ENCODE measurements around the gene IMPA2. TPM values are rescaled to one million over a fixed set of nuclear protein-coding genes. Genes with fewer than 3 reads are reported as not detected.

Gene IMPA2
- total and polyA plus RNA-seq, 2 of the 13 experiments (the other 11 are each of a cell fraction or from before 2014, with no cell fraction given): 37.8 to 71.8 TPM

DNA sequence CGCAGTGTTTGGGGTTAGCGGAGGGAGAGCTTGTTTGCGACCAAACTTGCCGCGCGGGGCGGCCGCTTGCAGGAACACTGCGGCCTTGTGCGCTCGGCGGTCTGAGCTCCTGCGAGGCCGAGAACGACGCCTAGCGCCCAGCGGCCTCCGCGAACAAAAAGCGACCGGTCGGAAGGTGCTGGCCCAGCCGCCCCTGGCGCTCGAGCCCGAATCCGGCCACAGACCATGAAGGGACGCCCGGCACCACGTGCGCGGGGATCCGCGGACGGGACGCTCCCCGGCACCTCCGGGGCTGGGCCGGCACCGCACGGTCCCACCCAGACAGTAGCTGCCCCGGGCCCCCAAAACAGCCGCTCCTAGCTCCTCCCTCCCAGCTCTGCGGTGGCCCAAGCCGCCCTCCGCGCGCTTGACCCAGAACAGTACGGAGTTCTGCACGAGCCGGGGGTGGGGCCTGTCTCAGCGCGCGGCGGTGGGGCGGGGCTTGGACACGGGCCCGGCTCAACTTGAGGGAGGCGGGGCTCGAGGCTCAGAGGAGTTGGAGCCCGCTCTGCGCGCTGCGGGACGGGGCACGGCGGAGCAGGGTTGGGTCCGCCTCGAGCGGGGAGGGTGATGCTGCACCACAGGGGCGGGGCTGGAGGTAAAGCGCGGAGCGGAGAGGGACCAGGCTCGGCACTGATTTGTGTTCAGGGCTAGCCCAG lies 664 bp upstream of the IMPA2 start (continued):
- TF ChIP-seq PCBP2 (optimal IDR thresholded peaks at IDR 0.05; ENCODE audit: low read depth, low read length, poor library complexity, severe bottlenecking) (no peak), MAFG (CRISPR knock-in tag; IDR thresholded peaks at IDR 0.05) (no peak), ZNF275 (CRISPR knock-in tag; IDR thresholded peaks at IDR 0.05; ENCODE audit: borderline replicate concordance) (peak; percentile 92; the same call in 1 of the 2 replicates), CBX1 (IDR thresholded peaks at IDR 0.05; ENCODE audit: low read depth) (no peak), CCAR2 (optimal IDR thresholded peaks at IDR 0.05; ENCODE audit: low read depth, low read length) (no peak), ZNF570 (CRISPR knock-in tag; IDR thresholded peaks at IDR 0.05; ENCODE audit: borderline replicate concordance) (no peak), MAFK (conservative IDR thresholded peaks at IDR 0.05 in 1 of 2, IDR thresholded peaks at IDR 0.05 in 1 of 2; ENCODE audit: low read length in 2 of 2) (no peak), REPIN1 (CRISPR knock-in tag; IDR thresholded peaks at IDR 0.05; ENCODE audit: borderline replicate concordance, low read depth) (peak; percentile 68), ZBTB33 (CRISPR knock-in tag; IDR thresholded peaks at IDR 0.05) (no peak; the same call in 1 of the 2 replicates), ZNF230 (CRISPR knock-in tag; IDR thresholded peaks at IDR 0.05) (peak; percentile 92; the same call in 1 of the 2 replicates), U2AF2 (IDR thresholded peaks at IDR 0.05; ENCODE audit: low read depth, low read length) (no peak), DZIP1 (CRISPR knock-in tag; IDR thresholded peaks at IDR 0.05) (no peak), SIN3B (IDR thresholded peaks at IDR 0.05; ENCODE audit: low read length) (no peak), ZNF335 (CRISPR knock-in tag; IDR thresholded peaks at IDR 0.05) (no peak)
- TF ChIP-seq, protein P1, sequence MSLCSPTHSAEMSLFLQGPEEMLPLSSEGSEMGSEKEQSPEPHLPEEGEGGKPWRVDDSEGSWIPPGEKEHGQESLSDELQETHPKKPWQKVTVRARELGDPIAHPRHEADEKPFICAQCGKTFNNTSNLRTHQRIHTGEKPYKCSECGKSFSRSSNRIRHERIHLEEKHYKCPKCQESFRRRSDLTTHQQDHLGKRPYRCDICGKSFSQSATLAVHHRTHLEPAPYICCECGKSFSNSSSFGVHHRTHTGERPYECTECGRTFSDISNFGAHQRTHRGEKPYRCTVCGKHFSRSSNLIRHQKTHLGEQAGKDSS (CRISPR knock-in tag; IDR thresholded peaks at IDR 0.05; ENCODE audit: borderline replicate concordance, low read depth): peak; percentile 86; the same call in 1 of the 2 replicates
- TF ChIP-seq, protein P2, sequence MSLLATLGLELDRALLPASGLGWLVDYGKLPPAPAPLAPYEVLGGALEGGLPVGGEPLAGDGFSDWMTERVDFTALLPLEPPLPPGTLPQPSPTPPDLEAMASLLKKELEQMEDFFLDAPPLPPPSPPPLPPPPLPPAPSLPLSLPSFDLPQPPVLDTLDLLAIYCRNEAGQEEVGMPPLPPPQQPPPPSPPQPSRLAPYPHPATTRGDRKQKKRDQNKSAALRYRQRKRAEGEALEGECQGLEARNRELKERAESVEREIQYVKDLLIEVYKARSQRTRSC (CRISPR knock-in tag; IDR thresholded peaks at IDR 0.05; ENCODE audit: low read depth): no peak
- TF ChIP-seq, protein P3, sequence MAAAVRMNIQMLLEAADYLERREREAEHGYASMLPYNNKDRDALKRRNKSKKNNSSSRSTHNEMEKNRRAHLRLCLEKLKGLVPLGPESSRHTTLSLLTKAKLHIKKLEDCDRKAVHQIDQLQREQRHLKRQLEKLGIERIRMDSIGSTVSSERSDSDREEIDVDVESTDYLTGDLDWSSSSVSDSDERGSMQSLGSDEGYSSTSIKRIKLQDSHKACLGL (CRISPR knock-in tag; IDR thresholded peaks at IDR 0.05): peak; percentile 89

Data from HepG2 (cell line).